Liver (tissue), 9 donors: ENCODE results near the gene DHRS3. TPM values are rescaled to one million over a fixed set of nuclear protein-coding genes. Genes with fewer than 3 reads are reported as not detected.

ENCODE experiments used
- DNase-seq: peaks from one replicate; pipeline ENCODE4 v3.0.0-alpha.2; 2017; ENCODE audit warnings: low spot score
- H3K27ac ChIP-seq, 2 donors: one replicate each; pipeline ENCODE4 v1.7.0; 2013; ENCODE audit warnings: inconsistent platforms in 2 of 2, low read length in 2 of 2, control low read depth in 1 of 2, low read depth in 1 of 2, mild to moderate bottlenecking in 1 of 2
- H3K27me3 ChIP-seq, 4 donors: one replicate each; pipeline versions ENCODE4 v1.6.1 to v1.7.0; 2013; ENCODE audit warnings: low read length in 3 of 4, inconsistent platforms in 1 of 4, mild to moderate bottlenecking in 1 of 4, moderate library complexity in 1 of 4; ENCODE audit not compliant: control insufficient read depth in 4 of 4, insufficient read depth in 4 of 4
- H3K36me3 ChIP-seq, 4 donors: one replicate each; pipeline versions ENCODE4 v1.6.1 to v1.7.0; 2013; ENCODE audit warnings: low read length in 3 of 4, mild to moderate bottlenecking in 3 of 4, low read depth in 1 of 4, moderate library complexity in 1 of 4; ENCODE audit not compliant: control insufficient read depth in 4 of 4, insufficient read depth in 3 of 4
- H3K4me1 ChIP-seq, 4 donors: one replicate each; pipeline versions ENCODE4 v1.6.1 to v1.7.0; 2013; ENCODE audit warnings: low read length in 3 of 4, mild to moderate bottlenecking in 3 of 4, moderate library complexity in 1 of 4; ENCODE audit not compliant: control insufficient read depth in 4 of 4, insufficient read depth in 4 of 4
- H3K4me3 ChIP-seq, 3 donors: one replicate each; pipeline versions ENCODE4 v1.6.1 to v1.7.0; 2013; ENCODE audit warnings: low read length in 3 of 3, control low read depth in 1 of 3, low read depth in 1 of 3, mild to moderate bottlenecking in 1 of 3
- H3K9ac ChIP-seq, 2 donors: one replicate each; pipeline ENCODE4 v1.7.0; 2013; ENCODE audit warnings: low read length in 2 of 2, mild to moderate bottlenecking in 2 of 2, moderate library complexity in 2 of 2, control low read depth in 1 of 2, low read depth in 1 of 2
- H3K9me3 ChIP-seq, 4 donors: one replicate each; pipeline versions ENCODE4 v1.6.1 to v1.7.0; 2013; ENCODE audit warnings: low read length in 3 of 4; ENCODE audit not compliant: control insufficient read depth in 4 of 4
- ATF3 ChIP-seq: IDR thresholded peaks from 2 replicates; pipeline ENCODE4 v1.6.1; 2016; ENCODE audit warnings: antibody characterized with exemption
- CTCF ChIP-seq: fragments of 150-350 bp; IDR thresholded peaks from 2 replicates; pipeline ENCODE4 v1.5.1; 2017; ENCODE audit warnings: improper control_type of control experiment, low read depth, low read length; ENCODE audit not compliant: missing input control
- EGR1 ChIP-seq, 2 donors: IDR thresholded peaks; 2 replicates each; pipeline ENCODE4 v1.6.1; 2016 to 2018; ENCODE audit warnings: antibody characterized with exemption in 2 of 2, low read depth in 2 of 2
- FOXA1 ChIP-seq: IDR thresholded peaks from 2 replicates; pipeline ENCODE4 v1.6.1; 2016; ENCODE audit warnings: antibody characterized with exemption
- FOXA2 ChIP-seq: IDR thresholded peaks from 2 replicates; pipeline ENCODE4 v1.6.1; 2016; ENCODE audit warnings: antibody characterized with exemption
- GABPA ChIP-seq, 2 donors: IDR thresholded peaks in 1 of 2; conservative IDR thresholded peaks in 1 of 2; 2 replicates each; pipeline ENCODE4 v1.6.1; 2016; ENCODE audit warnings: antibody characterized with exemption in 2 of 2, mild to moderate bottlenecking in 1 of 2, moderate library complexity in 1 of 2
- HNF4A ChIP-seq, 2 donors: conservative IDR thresholded peaks; 2 replicates each; pipeline ENCODE4 v1.6.1; 2016; ENCODE audit warnings: antibody characterized with exemption in 2 of 2, mild to moderate bottlenecking in 2 of 2
- HNF4G ChIP-seq: IDR thresholded peaks from 2 replicates; pipeline ENCODE4 v1.6.1; 2016; ENCODE audit warnings: antibody characterized with exemption
- JUND ChIP-seq, 2 donors: IDR thresholded peaks; 2 replicates each; pipeline ENCODE4 v1.6.1; 2016; ENCODE audit warnings: antibody characterized with exemption in 2 of 2
- MAX ChIP-seq: IDR thresholded peaks from 2 replicates; pipeline ENCODE4 v1.6.1; 2016; ENCODE audit warnings: antibody characterized with exemption
- NR2F2 ChIP-seq: IDR thresholded peaks from 2 replicates; pipeline ENCODE4 v1.6.1; 2016; ENCODE audit warnings: antibody characterized with exemption
- RAD21 ChIP-seq, 2 donors: IDR thresholded peaks; 2 replicates each; pipeline ENCODE4 v1.6.1; 2016; ENCODE audit warnings: antibody characterized with exemption in 2 of 2, mild to moderate bottlenecking in 2 of 2
- RXRA ChIP-seq, 2 donors: IDR thresholded peaks; 2 replicates each; pipeline ENCODE4 v1.6.1; 2017 to 2018; ENCODE audit warnings: antibody characterized with exemption in 2 of 2, mild to moderate bottlenecking in 1 of 2
- SP1 ChIP-seq: IDR thresholded peaks from 2 replicates; pipeline ENCODE4 v1.6.1; 2018; ENCODE audit warnings: antibody characterized with exemption, mild to moderate bottlenecking
- TAF1 ChIP-seq: conservative IDR thresholded peaks from 2 replicates; pipeline ENCODE4 v1.6.1; 2016; ENCODE audit warnings: antibody characterized with exemption, mild to moderate bottlenecking
- YY1 ChIP-seq: IDR thresholded peaks from 2 replicates; pipeline ENCODE4 v1.6.1; 2016; ENCODE audit warnings: antibody characterized with exemption, mild to moderate bottlenecking
- ZBTB33 ChIP-seq: IDR thresholded peaks from 2 replicates; pipeline ENCODE4 v1.6.1; 2016; ENCODE audit warnings: antibody characterized with exemption
- WGBS: extraction: QIAGEN DNeasy Blood & Tissue Kit; methylation state at CpG from one replicate; pipeline ENCODE4 v1.1.7; 2013; 5-methylcytosine and 5-hydroxymethylcytosine counted together
- polyA plus RNA-seq, 2 donors: library from polyadenylated mRNA; stranded (reverse) in 1 of 2; unstranded in 1 of 2; fragments of 200-250 nt in 1 of 2; fragments of >200 nt in 1 of 2; fragmentation: Nextera tagmentation in 1 of 2; extraction: Ambion mirVana in 1 of 2; gene quantifications; one replicate each; pipeline versions ENCODE4 v1.2.1 to v1.2.3, GENCODE V29; 2013 to 2015
- total RNA-seq, 2 donors: library from RNA; depleted of rRNA; stranded (reverse); fragments of >200 nt; gene quantifications; one replicate each; pipeline ENCODE4 v1.2.3, GENCODE V29; 2014
- TF ChIP-seq, protein P1 (sequence below): IDR thresholded peaks from 2 replicates; pipeline ENCODE4 v1.6.1; 2016; ENCODE audit warnings: antibody characterized with exemption, mild to moderate bottlenecking
- donor health status: healthy.
- donor health status: healthy.
- donor health status: healthy.
- donor health status: healthy.
- donor health status: healthy.

The DHRS3 gene
- total and polyA plus RNA-seq, 4 donors: 62.6 to 185 (median 158) TPM

GRCh38 chr1:12540580-12541273 is 77.3 kb downstream of the DHRS3 start:
- Histone ChIP-seq H3K9me3 (no peaks in the 10 kb centered on the region), H3K27me3 (no peaks in the 10 kb centered on the region), H3K4me1 (peaks cover 9 to 27% (median 16%) of the 10 kb centered on the region in 4 donors), H3K27ac (peak overlapping the region in 1 of 2 donors; percentile 54), H3K36me3 (no peaks in the 10 kb centered on the region), H3K9ac (no peak overlapping the region), H3K4me3 (no peak overlapping the region)
- no peak for DNase-seq
- WGBS: 73% methylated on average over 17 of the region's 17 CpGs
- TF ChIP-seq YY1 (no peak), HNF4A (conservative IDR thresholded peaks at IDR 0.05) (no peak), FOXA1 (no peak), FOXA2 (no peak), GABPA (IDR thresholded peaks at IDR 0.05 in 1 of 2, conservative IDR thresholded peaks at IDR 0.05 in 1 of 2) (no peak), CTCF (no peak), SP1 (no peak), RAD21 (IDR thresholded peaks at IDR 0.05) (no peak), MAX (no peak), RXRA (IDR thresholded peaks at IDR 0.05) (no peak), EGR1 (IDR thresholded peaks at IDR 0.05; ENCODE audit: low read depth in 2 of 2) (no peak), NR2F2 (no peak), HNF4G (no peak)
- TF ChIP-seq, protein P1, sequence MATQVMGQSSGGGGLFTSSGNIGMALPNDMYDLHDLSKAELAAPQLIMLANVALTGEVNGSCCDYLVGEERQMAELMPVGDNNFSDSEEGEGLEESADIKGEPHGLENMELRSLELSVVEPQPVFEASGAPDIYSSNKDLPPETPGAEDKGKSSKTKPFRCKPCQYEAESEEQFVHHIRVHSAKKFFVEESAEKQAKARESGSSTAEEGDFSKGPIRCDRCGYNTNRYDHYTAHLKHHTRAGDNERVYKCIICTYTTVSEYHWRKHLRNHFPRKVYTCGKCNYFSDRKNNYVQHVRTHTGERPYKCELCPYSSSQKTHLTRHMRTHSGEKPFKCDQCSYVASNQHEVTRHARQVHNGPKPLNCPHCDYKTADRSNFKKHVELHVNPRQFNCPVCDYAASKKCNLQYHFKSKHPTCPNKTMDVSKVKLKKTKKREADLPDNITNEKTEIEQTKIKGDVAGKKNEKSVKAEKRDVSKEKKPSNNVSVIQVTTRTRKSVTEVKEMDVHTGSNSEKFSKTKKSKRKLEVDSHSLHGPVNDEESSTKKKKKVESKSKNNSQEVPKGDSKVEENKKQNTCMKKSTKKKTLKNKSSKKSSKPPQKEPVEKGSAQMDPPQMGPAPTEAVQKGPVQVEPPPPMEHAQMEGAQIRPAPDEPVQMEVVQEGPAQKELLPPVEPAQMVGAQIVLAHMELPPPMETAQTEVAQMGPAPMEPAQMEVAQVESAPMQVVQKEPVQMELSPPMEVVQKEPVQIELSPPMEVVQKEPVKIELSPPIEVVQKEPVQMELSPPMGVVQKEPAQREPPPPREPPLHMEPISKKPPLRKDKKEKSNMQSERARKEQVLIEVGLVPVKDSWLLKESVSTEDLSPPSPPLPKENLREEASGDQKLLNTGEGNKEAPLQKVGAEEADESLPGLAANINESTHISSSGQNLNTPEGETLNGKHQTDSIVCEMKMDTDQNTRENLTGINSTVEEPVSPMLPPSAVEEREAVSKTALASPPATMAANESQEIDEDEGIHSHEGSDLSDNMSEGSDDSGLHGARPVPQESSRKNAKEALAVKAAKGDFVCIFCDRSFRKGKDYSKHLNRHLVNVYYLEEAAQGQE: no peak

DNA sequence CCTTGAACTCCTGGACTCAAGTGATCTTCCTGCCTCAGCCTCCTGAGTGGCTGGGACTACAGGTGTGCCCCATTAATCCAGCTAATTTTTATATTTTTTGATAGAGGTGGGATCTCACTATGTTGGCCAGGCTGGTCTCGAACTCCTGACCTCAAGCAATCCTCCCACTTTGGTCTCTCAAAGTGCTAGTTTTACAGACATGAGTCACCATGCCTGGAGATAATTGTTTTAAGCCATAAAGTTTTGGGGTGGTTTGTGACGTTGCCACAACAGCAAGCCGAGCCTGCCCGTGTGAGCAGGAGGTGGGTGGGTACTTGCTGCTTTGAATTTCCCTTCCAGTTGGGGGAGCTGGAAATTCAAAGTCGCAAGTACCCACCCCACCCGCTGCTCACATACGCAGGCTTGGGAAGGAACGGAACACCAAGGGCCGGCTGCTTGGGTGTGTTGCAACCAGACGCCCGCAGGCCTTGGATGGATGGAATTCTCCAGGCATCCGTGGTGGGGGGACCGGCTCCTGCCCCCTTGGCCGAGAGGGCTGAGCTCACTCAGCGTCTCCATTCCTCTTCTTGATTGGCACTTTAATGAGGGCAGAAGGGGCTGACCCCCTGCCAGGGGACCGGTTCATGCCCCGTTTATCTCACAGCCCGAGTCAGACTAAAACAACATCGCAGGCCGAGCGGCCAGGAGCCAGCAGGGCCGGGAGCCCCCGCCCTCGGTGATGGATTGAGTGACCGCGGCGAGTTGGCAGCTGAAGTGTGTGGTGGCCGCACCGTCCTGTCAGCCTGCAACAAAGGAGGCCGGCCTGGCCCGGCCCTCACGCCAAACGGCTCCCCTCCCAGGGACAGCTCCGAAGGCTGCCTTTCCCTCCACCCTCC is 78.1 kb downstream of the DHRS3 start:
- Histone ChIP-seq H3K27ac (no peak overlapping the region), H3K27me3 (no peaks in the 10 kb centered on the region), H3K9ac (no peak overlapping the region), H3K9me3 (no peaks in the 10 kb centered on the region), H3K4me1 (peaks cover 9 to 27% (median 16%) of the 10 kb centered on the region in 4 donors), H3K4me3 (no peak overlapping the region), H3K36me3 (peaks cover 0 to 2% (median 0%) of the 10 kb centered on the region in 4 donors)
- WGBS: 46% methylated on average over 34 of the region's 34 CpGs
- no peak for DNase-seq
- TF ChIP-seq ATF3: no peak
- TF ChIP-seq JUND (IDR thresholded peaks at IDR 0.05): no peak
- TF ChIP-seq RAD21 (IDR thresholded peaks at IDR 0.05): no peak
- TF ChIP-seq SP1: no peak
- no peak for TF ChIP-seq FOXA2
- TF ChIP-seq TAF1: no peak
- peak; percentile 61 for TF ChIP-seq NR2F2
- no peak for TF ChIP-seq ZBTB33
- TF ChIP-seq HNF4G: no peak
- no peak for TF ChIP-seq CTCF
- TF ChIP-seq RXRA (IDR thresholded peaks at IDR 0.05): peak in 1 of 2 donors; percentile 32
- no peak for TF ChIP-seq FOXA1
